GM18511 (cell line): Measurements from ENCODE around the gene HOXB4.

Experiments
- ATAC-seq: cut with Tn5 transposase; IDR thresholded peaks from one replicate; pipeline ENCODE4 v1.9.1; 2021; ENCODE audit warnings: mild to moderate bottlenecking, moderate library complexity; ENCODE audit not compliant: unreplicated experiment

HOXB4 gene

GRCh38 chr17:48575066-48575582, 3.0 kb downstream of the HOXB4 start:
- ATAC-seq, result no peak

- no peak for ATAC-seq
Observed at GRCh38 chr17:48574505-48575065, 3.6 kb downstream of the HOXB4 start.

- ATAC-seq, result no peak
Observed at GRCh38 chr17:48571826-48572417, 6.2 kb downstream of the HOXB4 start.

GRCh38 chr17:48571024-48571818, 6.9 kb downstream of the HOXB4 start:
- no peak for ATAC-seq

GRCh38 chr17:48570325-48571023, 7.7 kb downstream of the HOXB4 start:
- no peak for ATAC-seq

- no peak for ATAC-seq
Observed at GRCh38 chr17:48569674-48570324, 8.4 kb downstream of the HOXB4 start.

- ATAC-seq, result no peak
Observed at GRCh38 chr17:48569240-48569582, 8.9 kb downstream of the HOXB4 start.

GRCh38 chr17:48568499-48569239, 9.5 kb downstream of the HOXB4 start:
- no peak for ATAC-seq

GRCh38 chr17:48567646-48568354, 10.3 kb downstream of the HOXB4 start:
- ATAC-seq, result no peak

- no peak for ATAC-seq
Observed at GRCh38 chr17:48567209-48567608, 10.9 kb downstream of the HOXB4 start.

- ATAC-seq, result no peak
Observed at GRCh38 chr17:48566717-48567116, 11.4 kb downstream of the HOXB4 start.

GRCh38 chr17:48565925-48566710, 12.0 kb downstream of the HOXB4 start:
- ATAC-seq, result no peak

- ATAC-seq, result no peak
Observed at GRCh38 chr17:48565022-48565554, 13.1 kb downstream of the HOXB4 start.

- no peak for ATAC-seq
Observed at GRCh38 chr17:48564188-48565021, 13.7 kb downstream of the HOXB4 start.

GRCh38 chr17:48563867-48564187, 14.3 kb downstream of the HOXB4 start:
- no peak for ATAC-seq

- ATAC-seq, result no peak
Observed at GRCh38 chr17:48563385-48563838, 14.7 kb downstream of the HOXB4 start.

- no peak for ATAC-seq
Observed at GRCh38 chr17:48562934-48563333, 15.2 kb downstream of the HOXB4 start.
